Neural cell (in vitro differentiated cells): ENCODE data around the gene STAB1.

ENCODE experiments used
- EP300 ChIP-seq: fragments of 450-650 bp; conservative IDR thresholded peaks from 2 replicates; pipeline ENCODE4 v1.6.1; 2014; ENCODE audit warnings: antibody characterized with exemption, mild to moderate bottlenecking, moderate library complexity; ENCODE audit not compliant: poor library complexity, severe bottlenecking
- SMC3 ChIP-seq: fragments of 450-650 bp; conservative IDR thresholded peaks from 2 replicates; pipeline ENCODE4 v1.6.1; 2014; ENCODE audit warnings: antibody characterized with exemption, mild to moderate bottlenecking, moderate library complexity; ENCODE audit not compliant: poor library complexity
- TAF1 ChIP-seq: IDR thresholded peaks from 2 replicates; pipeline ENCODE4 v1.6.1; 2012; ENCODE audit warnings: low read depth
- TF ChIP-seq, protein P1 (sequence below): fragments of 450-650 bp; IDR thresholded peaks from 2 replicates; pipeline ENCODE4 v1.5.1; 2014; ENCODE audit warnings: antibody characterized with exemption, mild to moderate bottlenecking, moderate library complexity; ENCODE audit not compliant: poor library complexity, severe bottlenecking

GRCh38 chr3:52479877-52480575 is 15.1 kb upstream of the STAB1 start:
- TF ChIP-seq, protein P1, sequence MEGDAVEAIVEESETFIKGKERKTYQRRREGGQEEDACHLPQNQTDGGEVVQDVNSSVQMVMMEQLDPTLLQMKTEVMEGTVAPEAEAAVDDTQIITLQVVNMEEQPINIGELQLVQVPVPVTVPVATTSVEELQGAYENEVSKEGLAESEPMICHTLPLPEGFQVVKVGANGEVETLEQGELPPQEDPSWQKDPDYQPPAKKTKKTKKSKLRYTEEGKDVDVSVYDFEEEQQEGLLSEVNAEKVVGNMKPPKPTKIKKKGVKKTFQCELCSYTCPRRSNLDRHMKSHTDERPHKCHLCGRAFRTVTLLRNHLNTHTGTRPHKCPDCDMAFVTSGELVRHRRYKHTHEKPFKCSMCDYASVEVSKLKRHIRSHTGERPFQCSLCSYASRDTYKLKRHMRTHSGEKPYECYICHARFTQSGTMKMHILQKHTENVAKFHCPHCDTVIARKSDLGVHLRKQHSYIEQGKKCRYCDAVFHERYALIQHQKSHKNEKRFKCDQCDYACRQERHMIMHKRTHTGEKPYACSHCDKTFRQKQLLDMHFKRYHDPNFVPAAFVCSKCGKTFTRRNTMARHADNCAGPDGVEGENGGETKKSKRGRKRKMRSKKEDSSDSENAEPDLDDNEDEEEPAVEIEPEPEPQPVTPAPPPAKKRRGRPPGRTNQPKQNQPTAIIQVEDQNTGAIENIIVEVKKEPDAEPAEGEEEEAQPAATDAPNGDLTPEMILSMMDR = no peak
- TF ChIP-seq TAF1 (no peak), SMC3 (no peak), EP300 (no peak)
